Rectal smooth muscle tissue (tissue), 1 donor: ENCODE measurements around the gene MRPL14.

Experiments
- H3K27ac ChIP-seq: one replicate; pipeline ENCODE4 v1.7.0; 2013; ENCODE audit warnings: low read depth, low read length, inconsistent platforms
- H3K27me3 ChIP-seq: one replicate; pipeline ENCODE4 v1.7.0; 2013; ENCODE audit warnings: low read length; ENCODE audit not compliant: control insufficient read depth, insufficient read depth
- H3K36me3 ChIP-seq: one replicate; pipeline ENCODE4 v1.7.0; 2013; ENCODE audit warnings: low read length; ENCODE audit not compliant: control insufficient read depth, insufficient read depth
- H3K4me1 ChIP-seq: one replicate; pipeline ENCODE4 v1.7.0; 2013; ENCODE audit warnings: low read length; ENCODE audit not compliant: control insufficient read depth, insufficient read depth
- H3K4me3 ChIP-seq: one replicate; pipeline ENCODE4 v1.7.0; 2013; ENCODE audit warnings: low read length
- H3K9ac ChIP-seq: one replicate; pipeline ENCODE4 v1.7.0; 2013; ENCODE audit warnings: low read length

MRPL14 gene

GRCh38 chr6:44067173-44068139 lies 59.8 kb downstream of the MRPL14 start:
- Histone ChIP-seq H3K4me3 (no peak overlapping the region), H3K36me3 (no peaks in the 10 kb centered on the region), H3K4me1 (no peaks in the 10 kb centered on the region), H3K27me3 (no peaks in the 10 kb centered on the region), H3K9ac (no peak overlapping the region), H3K27ac (no peak overlapping the region)

- H3K27me3 ChIP-seq = no peaks in the 10 kb centered on the region
- peaks cover 2% of the 10 kb centered on the region for H3K4me1 ChIP-seq
- no peak overlapping the region for H3K9ac ChIP-seq
- no peak overlapping the region for H3K27ac ChIP-seq
- H3K4me3 ChIP-seq = no peak overlapping the region
- no peaks in the 10 kb centered on the region for H3K36me3 ChIP-seq
Measured at GRCh38 chr6:44066394-44067172, 60.7 kb downstream of the MRPL14 start.

GRCh38 chr6:44065443-44066140 lies 61.7 kb downstream of the MRPL14 start:
- Histone ChIP-seq H3K27ac (no peak overlapping the region), H3K4me1 (peaks cover 6% of the 10 kb centered on the region), H3K9ac (no peak overlapping the region)

GRCh38 chr6:44064948-44065272 lies 62.3 kb downstream of the MRPL14 start:
- H3K4me3 ChIP-seq = no peak overlapping the region
- H3K27me3 ChIP-seq = no peaks in the 10 kb centered on the region
- H3K27ac ChIP-seq = no peak overlapping the region
- H3K9ac ChIP-seq = no peak overlapping the region
- H3K4me1 ChIP-seq = peaks cover 6% of the 10 kb centered on the region
- no peaks in the 10 kb centered on the region for H3K36me3 ChIP-seq

More at GRCh38 chr6:44065443-44066140, 61.7 kb downstream of the MRPL14 start:
- H3K36me3 ChIP-seq = no peaks in the 10 kb centered on the region
- H3K4me3 ChIP-seq = no peak overlapping the region
- H3K27me3 ChIP-seq = no peaks in the 10 kb centered on the region

GRCh38 chr6:44064089-44064947 lies 62.9 kb downstream of the MRPL14 start:
- no peak overlapping the region for H3K27ac ChIP-seq
- no peak overlapping the region for H3K9ac ChIP-seq
- H3K4me3 ChIP-seq = no peak overlapping the region
- H3K27me3 ChIP-seq = no peaks in the 10 kb centered on the region
- H3K4me1 ChIP-seq = peaks cover 10% of the 10 kb centered on the region
- H3K36me3 ChIP-seq = no peaks in the 10 kb centered on the region

- no peak overlapping the region for H3K27ac ChIP-seq
Measured at GRCh38 chr6:44063561-44064059, 63.6 kb downstream of the MRPL14 start.

More at GRCh38 chr6:44063561-44064059, 63.6 kb downstream of the MRPL14 start:
- H3K9ac ChIP-seq = no peak overlapping the region
- peaks cover 16% of the 10 kb centered on the region for H3K4me1 ChIP-seq
- H3K4me3 ChIP-seq = no peak overlapping the region
- H3K27me3 ChIP-seq = no peaks in the 10 kb centered on the region
- H3K36me3 ChIP-seq = no peaks in the 10 kb centered on the region
